ENCODE measurements around the gene ZCCHC2. TPM values are rescaled to one million over a fixed set of nuclear protein-coding genes. Genes with fewer than 3 reads are reported as not detected.
A peak's percentile ranks its signal among the peaks of the same experiment; 100 is the strongest.

ZCCHC2 gene
- total and polyA plus RNA-seq, 9 of the 15 experiments (the other 6 are each of a cell fraction or from before 2014, with no cell fraction given): 1.0 to 9.2 (median 6.0) TPM

GRCh38 chr18:62611453-62612288, 88.8 kb downstream of the ZCCHC2 start (continued):
- TF ChIP-seq TCF7 (IDR thresholded peaks at IDR 0.05; ENCODE audit: borderline replicate concordance) (no peak), BHLHE40 (IDR thresholded peaks at IDR 0.05; ENCODE audit: low read length) (peak; percentile 41), DPF2 (IDR thresholded peaks at IDR 0.05) (0 out of 2 replicates have a peak, but pooled peaks have one; percentile 16), TSHZ1 (CRISPR knock-in tag; IDR thresholded peaks at IDR 0.05) (no peak)

GRCh38 chr18:62612289-62612645, 89.4 kb downstream of the ZCCHC2 start:
- in situ Hi-C loops (cut with MboI): no loop called here
- Histone ChIP-seq H3K36me3 (ENCODE audit: control insufficient read depth, insufficient read depth, low read length) (no peaks in the 10 kb centered on the region), H3K27ac (ENCODE audit: extremely low read depth, low read depth, low read length) (no peak overlapping the region), H3K9me1 (ENCODE audit: control insufficient read depth, insufficient read depth, low read length) (no peaks in the 10 kb centered on the region), H3K27me3 (ENCODE audit: control insufficient read depth in 2 of 2, insufficient read depth in 2 of 2, low read length in 2 of 2) (peaks cover 2 to 11% of the 10 kb centered on the region in 2 experiments; a peak in 2 of 5 replicates), H3K79me2 (ENCODE audit: control insufficient read depth, insufficient read depth, low read length) (no peaks in the 10 kb centered on the region), H3K4me2 (ENCODE audit: insufficient read depth, low read length) (peak overlapping the region; percentile 69; the same call in 1 of the 2 replicates), H3K4me1 (replicated peaks in 1 of 2; ENCODE audit: control insufficient read depth in 2 of 2, insufficient read depth in 2 of 2, low read length in 2 of 2) (peaks cover 19 to 20% of the 10 kb centered on the region in 2 experiments; a peak in 4 of 5 replicates), H2AFZ (ENCODE audit: low read depth, low read length) (peak overlapping the region; percentile 93), H3K9ac (ENCODE audit: insufficient read depth in 1 of 2, low read depth in 2 of 2, low read length in 2 of 2) (no peak overlapping the region; a peak in 1 of 4 replicates), H4K20me1 (replicated peaks; ENCODE audit: control insufficient read depth, insufficient read depth, low read length) (no peaks in the 10 kb centered on the region), H3K4me3 (no peak overlapping the region), H3K9me3 (replicated peaks; ENCODE audit: control insufficient read depth, insufficient read depth, low read depth, low read length) (no peaks in the 10 kb centered on the region)
- FAIRE-seq (no peak), DNase-seq (ENCODE audit: extremely low read depth in 1 of 4, low spot score in 3 of 4) (no peak), ATAC-seq (no peak)
- ChIA-PET CTCF (ENCODE audit: low intra/inter-chr PET ratio) (no interaction called here), POLR2A (no interaction called here)
- WGBS (ENCODE audit: insufficient coverage, low coverage, missing lambda C conversion rate): 100% methylated on average over 2 of the region's 4 CpGs
- intact Hi-C loops (cut with micrococcal nuclease): no loop called here
- BruUV-seq (replicated peaks): no TSS peak
- no peak for TF ChIP-seq SNRNP70 (optimal IDR thresholded peaks at IDR 0.05; ENCODE audit: low read depth, low read length)
- TF ChIP-seq NELFE (IDR thresholded peaks at IDR 0.05; ENCODE audit: insufficient read depth, insufficient read length): no peak
- no peak for TF ChIP-seq HMBOX1 (IDR thresholded peaks at IDR 0.05)
- TF ChIP-seq TEAD2 (tag; IDR thresholded peaks at IDR 0.05): no peak
- no peak for TF ChIP-seq POLR2AphosphoS5 (IDR thresholded peaks at IDR 0.05; ENCODE audit: control insufficient read depth, insufficient read depth, low read depth, low read length)
- no peak for TF ChIP-seq BMI1 (IDR thresholded peaks at IDR 0.05; ENCODE audit: low read length)
- TF ChIP-seq SMARCC2 (IDR thresholded peaks at IDR 0.05; ENCODE audit: low read depth): no peak
- TF ChIP-seq NR2C2 (CRISPR knock-in tag; IDR thresholded peaks at IDR 0.05): no peak
- no peak for TF ChIP-seq NR2C2 (tag; IDR thresholded peaks at IDR 0.05)
- TF ChIP-seq RAD21 (CRISPR knock-in tag; conservative IDR thresholded peaks at IDR 0.05 in 1 of 2, IDR thresholded peaks at IDR 0.05 in 1 of 2): no peak
- no peak for TF ChIP-seq ZNF232 (CRISPR knock-in tag; IDR thresholded peaks at IDR 0.05)

All from K562 (cell line).